Ishikawa (cell line): ENCODE data around the gene TNFAIP6.

ENCODE experiments used
- CEBPB ChIP-seq: IDR thresholded peaks from 2 replicates; pipeline ENCODE4 v1.6.1; 2012
- CREB1 ChIP-seq: IDR thresholded peaks from 2 replicates; pipeline ENCODE4 v1.6.1; 2012; ENCODE audit warnings: low read depth
- EGR1 ChIP-seq: IDR thresholded peaks from 2 replicates; pipeline ENCODE4 v1.6.1; 2012
- EP300 ChIP-seq: IDR thresholded peaks from 2 replicates; pipeline ENCODE4 v1.6.1; 2012; ENCODE audit warnings: borderline replicate concordance
- FOXM1 ChIP-seq: IDR thresholded peaks from 2 replicates; pipeline ENCODE4 v1.6.1; 2012; ENCODE audit warnings: low read depth, borderline replicate concordance
- MAX ChIP-seq: IDR thresholded peaks from 2 replicates; pipeline ENCODE4 v1.6.1; 2012
- RAD21 ChIP-seq: IDR thresholded peaks from 2 replicates; pipeline ENCODE4 v1.6.1; 2012; ENCODE audit warnings: low read depth
- TAF1 ChIP-seq: IDR thresholded peaks from 2 replicates; pipeline ENCODE4 v1.6.1; 2012; ENCODE audit warnings: low read depth, mild to moderate bottlenecking
- TCF12 ChIP-seq: IDR thresholded peaks from 2 replicates; pipeline ENCODE4 v1.6.1; 2012; ENCODE audit warnings: low read depth
- TEAD4 ChIP-seq: IDR thresholded peaks from 2 replicates; pipeline ENCODE4 v1.6.1; 2012
- USF1 ChIP-seq: IDR thresholded peaks from 2 replicates; pipeline ENCODE4 v1.6.1; 2012
- YY1 ChIP-seq: IDR thresholded peaks from 2 replicates; pipeline ENCODE4 v1.6.1; 2012; ENCODE audit warnings: low read depth
- ZBTB7A ChIP-seq: IDR thresholded peaks from 2 replicates; pipeline ENCODE4 v1.6.1; 2012; ENCODE audit warnings: low read depth
- TF ChIP-seq, protein P1 (sequence below): IDR thresholded peaks from 2 replicates; pipeline ENCODE4 v1.6.1; 2012; ENCODE audit warnings: low read depth, mild to moderate bottlenecking

Gene TNFAIP6, protein sequence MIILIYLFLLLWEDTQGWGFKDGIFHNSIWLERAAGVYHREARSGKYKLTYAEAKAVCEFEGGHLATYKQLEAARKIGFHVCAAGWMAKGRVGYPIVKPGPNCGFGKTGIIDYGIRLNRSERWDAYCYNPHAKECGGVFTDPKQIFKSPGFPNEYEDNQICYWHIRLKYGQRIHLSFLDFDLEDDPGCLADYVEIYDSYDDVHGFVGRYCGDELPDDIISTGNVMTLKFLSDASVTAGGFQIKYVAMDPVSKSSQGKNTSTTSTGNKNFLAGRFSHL

DNA sequence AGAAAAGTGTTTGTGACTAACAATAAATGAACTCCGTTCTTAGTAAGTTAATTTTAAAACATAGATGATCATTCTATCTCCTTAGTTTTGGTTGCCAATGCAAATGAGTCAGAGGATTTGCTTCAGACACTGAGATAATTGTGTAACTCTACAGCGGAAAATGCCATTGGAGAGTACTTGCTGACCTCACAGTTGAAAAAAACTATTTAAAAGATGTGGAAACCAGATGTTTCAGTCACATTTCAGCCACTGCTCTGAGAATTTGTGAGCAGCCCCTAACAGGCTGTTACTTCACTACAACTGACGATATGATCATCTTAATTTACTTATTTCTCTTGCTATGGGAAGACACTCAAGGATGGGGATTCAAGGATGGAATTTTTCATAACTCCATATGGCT lies at the start of gene TNFAIP6:
Gene TNFAIP6 (plus strand): TSS at position 234 of the 400 bp plus-strand sequence. CDS start 75 bp downstream, at position 309.
- no peak for TF ChIP-seq MAX
- TF ChIP-seq FOXM1 = no peak
- no peak for TF ChIP-seq USF1
- TF ChIP-seq TCF12 = no peak
- TF ChIP-seq TEAD4 = no peak
- no peak for TF ChIP-seq TAF1
- TF ChIP-seq EP300 = no peak
- TF ChIP-seq RAD21 = no peak
- no peak for TF ChIP-seq CREB1
- TF ChIP-seq YY1 = no peak
- no peak for TF ChIP-seq ZBTB7A

GRCh38 chr2:151315381-151315903 lies 42.0 kb upstream of the TNFAIP6 start:
- TF ChIP-seq RAD21 (no peak), YY1 (no peak), EP300 (no peak), ZBTB7A (no peak), TCF12 (no peak), USF1 (no peak), MAX (no peak), CEBPB (no peak), TAF1 (no peak), CREB1 (no peak), TEAD4 (no peak), EGR1 (no peak), FOXM1 (no peak)
- TF ChIP-seq, protein P1, sequence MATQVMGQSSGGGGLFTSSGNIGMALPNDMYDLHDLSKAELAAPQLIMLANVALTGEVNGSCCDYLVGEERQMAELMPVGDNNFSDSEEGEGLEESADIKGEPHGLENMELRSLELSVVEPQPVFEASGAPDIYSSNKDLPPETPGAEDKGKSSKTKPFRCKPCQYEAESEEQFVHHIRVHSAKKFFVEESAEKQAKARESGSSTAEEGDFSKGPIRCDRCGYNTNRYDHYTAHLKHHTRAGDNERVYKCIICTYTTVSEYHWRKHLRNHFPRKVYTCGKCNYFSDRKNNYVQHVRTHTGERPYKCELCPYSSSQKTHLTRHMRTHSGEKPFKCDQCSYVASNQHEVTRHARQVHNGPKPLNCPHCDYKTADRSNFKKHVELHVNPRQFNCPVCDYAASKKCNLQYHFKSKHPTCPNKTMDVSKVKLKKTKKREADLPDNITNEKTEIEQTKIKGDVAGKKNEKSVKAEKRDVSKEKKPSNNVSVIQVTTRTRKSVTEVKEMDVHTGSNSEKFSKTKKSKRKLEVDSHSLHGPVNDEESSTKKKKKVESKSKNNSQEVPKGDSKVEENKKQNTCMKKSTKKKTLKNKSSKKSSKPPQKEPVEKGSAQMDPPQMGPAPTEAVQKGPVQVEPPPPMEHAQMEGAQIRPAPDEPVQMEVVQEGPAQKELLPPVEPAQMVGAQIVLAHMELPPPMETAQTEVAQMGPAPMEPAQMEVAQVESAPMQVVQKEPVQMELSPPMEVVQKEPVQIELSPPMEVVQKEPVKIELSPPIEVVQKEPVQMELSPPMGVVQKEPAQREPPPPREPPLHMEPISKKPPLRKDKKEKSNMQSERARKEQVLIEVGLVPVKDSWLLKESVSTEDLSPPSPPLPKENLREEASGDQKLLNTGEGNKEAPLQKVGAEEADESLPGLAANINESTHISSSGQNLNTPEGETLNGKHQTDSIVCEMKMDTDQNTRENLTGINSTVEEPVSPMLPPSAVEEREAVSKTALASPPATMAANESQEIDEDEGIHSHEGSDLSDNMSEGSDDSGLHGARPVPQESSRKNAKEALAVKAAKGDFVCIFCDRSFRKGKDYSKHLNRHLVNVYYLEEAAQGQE = no peak

GRCh38 chr2:151325581-151326095 lies 31.8 kb upstream of the TNFAIP6 start:
- TF ChIP-seq CREB1 (no peak), TEAD4 (no peak), TAF1 (no peak), EP300 (no peak), YY1 (no peak), MAX (no peak)
- TF ChIP-seq, protein P1 = no peak

DNA sequence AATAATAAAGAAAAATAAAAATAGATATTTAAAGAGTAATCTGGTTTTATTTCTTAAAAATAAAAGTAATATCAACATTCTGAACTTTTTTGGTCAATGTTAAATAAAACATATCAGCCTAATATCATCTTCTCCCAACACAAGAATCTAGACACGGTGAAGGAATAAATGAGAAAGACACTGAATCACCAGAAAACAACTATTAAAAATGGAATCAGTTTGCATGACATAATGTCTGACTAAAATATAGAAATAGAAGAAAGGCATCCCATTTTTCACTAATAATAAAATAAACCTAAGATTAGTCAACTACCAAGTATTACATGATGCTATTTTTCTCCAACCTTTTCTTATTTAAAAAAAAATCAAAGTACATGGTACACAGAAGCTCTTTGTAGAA lies 30.8 kb upstream of the TNFAIP6 start:
- TF ChIP-seq FOXM1 (no peak), EGR1 (no peak), RAD21 (no peak), CEBPB (no peak)

DNA sequence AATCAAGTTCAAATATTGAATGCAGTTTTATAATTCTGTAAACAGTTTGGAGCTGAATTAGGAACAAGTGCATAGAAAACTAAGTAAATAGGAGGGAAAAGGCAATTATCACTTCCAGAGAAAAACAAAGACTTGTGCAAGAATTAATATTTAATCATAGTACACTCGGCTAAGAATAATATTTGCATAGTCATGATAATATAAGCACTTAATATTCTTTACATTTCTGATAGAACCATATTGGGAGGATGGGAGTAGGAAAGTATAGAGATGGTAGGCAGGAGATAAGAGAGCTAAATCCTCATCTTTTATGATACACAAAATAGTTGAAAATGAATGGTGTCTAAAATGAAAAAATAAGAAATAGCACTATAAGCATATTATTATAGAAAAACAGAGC lies 27.4 kb upstream of the TNFAIP6 start:
- TF ChIP-seq, protein P1 = no peak
- no peak for TF ChIP-seq EGR1
- no peak for TF ChIP-seq USF1
- no peak for TF ChIP-seq TAF1
- TF ChIP-seq EP300 = no peak
- no peak for TF ChIP-seq ZBTB7A
- no peak for TF ChIP-seq YY1
- TF ChIP-seq MAX = no peak
- no peak for TF ChIP-seq TCF12
